Neural cell (in vitro differentiated cells): ENCODE measurements around the gene ASH1L. TPM values are rescaled to one million over a fixed set of nuclear protein-coding genes. Genes with fewer than 3 reads are reported as not detected.

Experiments used
- H2AFZ ChIP-seq: fragments of 200-600, 300-800 bp; sonication (generic), shearing (Covaris generic); 2 replicates; pipeline ENCODE4 v1.6.0; 2014; ENCODE audit warnings: low read depth, mild to moderate bottlenecking, antibody characterized with exemption, low read length, moderate library complexity
- H3F3A ChIP-seq: fragments of 200-600 bp; shearing (Covaris generic); 2 replicates; pipeline ENCODE4 v1.6.1; 2016; ENCODE audit warnings: mild to moderate bottlenecking, moderate library complexity, mixed read lengths, antibody characterized with exemption, low read length; ENCODE audit not compliant: insufficient read depth, poor library complexity, severe bottlenecking
- H3K27ac ChIP-seq: fragments of 200-600, 300-800 bp; sonication (generic), shearing (Covaris generic); 2 replicates; pipeline ENCODE4 v1.5.1; 2014; ENCODE audit warnings: mild to moderate bottlenecking, low read length, moderate library complexity
- H3K27me3 ChIP-seq: fragments of 300-800, 200-600 bp; sonication (generic), shearing (Covaris generic); 2 replicates; pipeline ENCODE4 v1.6.0; 2014; ENCODE audit warnings: mild to moderate bottlenecking, low read depth, low read length, moderate library complexity; ENCODE audit not compliant: insufficient read depth
- H3K36me3 ChIP-seq: fragments of 300-800, 200-600 bp; sonication (generic), shearing (Covaris generic); 2 replicates; pipeline ENCODE4 v1.5.1; 2014; ENCODE audit warnings: mild to moderate bottlenecking, antibody characterized with exemption, low read length, moderate library complexity; ENCODE audit not compliant: insufficient read depth
- H3K4me2 ChIP-seq: fragments of 300-800, 200-600 bp; sonication (generic), shearing (Covaris generic); 2 replicates; pipeline ENCODE4 v1.6.0; 2014; ENCODE audit warnings: mild to moderate bottlenecking, low read length
- H3K4me3 ChIP-seq: fragments of 300-800, 200-600 bp; sonication (generic), shearing (Covaris generic); 2 replicates; pipeline ENCODE4 v1.5.1; 2014; ENCODE audit warnings: mild to moderate bottlenecking, low read length, moderate library complexity
- H3K79me2 ChIP-seq: fragments of 200-600 bp; shearing (Covaris generic); replicated peaks from 2 replicates; pipeline ENCODE4 v1.6.0; 2014; ENCODE audit warnings: mild to moderate bottlenecking, low read length, moderate library complexity; ENCODE audit not compliant: insufficient read depth
- H3K9ac ChIP-seq: fragments of 300-800, 200-600 bp; sonication (generic), shearing (Covaris generic); 2 replicates; pipeline ENCODE4 v1.6.1; 2016; ENCODE audit warnings: mild to moderate bottlenecking, low read length, mixed read lengths
- H3K9me2 ChIP-seq: fragments of 200-600 bp; shearing (Covaris generic); 2 replicates; pipeline ENCODE4 v1.6.1; 2016; ENCODE audit warnings: mild to moderate bottlenecking, low read length, mixed read lengths; ENCODE audit not compliant: insufficient read depth
- H3K9me3 ChIP-seq: fragments of 200-600, 300-800 bp; sonication (generic), shearing (Covaris generic); 2 replicates; pipeline ENCODE4 v1.6.1; 2016; ENCODE audit warnings: mild to moderate bottlenecking, mixed run types, low read length, moderate library complexity, mixed read lengths
- H4K20me1 ChIP-seq: fragments of 200-600 bp; shearing (Covaris generic); 2 replicates; pipeline ENCODE4 v1.6.1; 2016; ENCODE audit warnings: mild to moderate bottlenecking, mixed run types; ENCODE audit not compliant: insufficient read depth
- EP300 ChIP-seq: fragments of 450-650 bp; conservative IDR thresholded peaks from 2 replicates; pipeline ENCODE4 v1.6.1; 2014; ENCODE audit warnings: antibody characterized with exemption, mild to moderate bottlenecking, moderate library complexity; ENCODE audit not compliant: poor library complexity, severe bottlenecking
- EZH2 ChIP-seq: fragments of 200-600, 300-800 bp; shearing (Covaris generic), sonication (generic); IDR thresholded peaks from 2 replicates; pipeline ENCODE4 v1.6.1; 2014; ENCODE audit warnings: antibody characterized with exemption, low read length, borderline replicate concordance, mild to moderate bottlenecking; ENCODE audit not compliant: insufficient read depth, poor library complexity, severe bottlenecking
- MXI1 ChIP-seq: fragments of 450-650 bp; conservative IDR thresholded peaks from 2 replicates; pipeline ENCODE4 v1.6.1; 2014; ENCODE audit warnings: antibody characterized with exemption, mild to moderate bottlenecking; ENCODE audit not compliant: poor library complexity, severe bottlenecking
- POLR2AphosphoS5 ChIP-seq: IDR thresholded peaks from 2 replicates; pipeline ENCODE4 v1.6.1; 2012
- RAD21 ChIP-seq: fragments of 450-650 bp; conservative IDR thresholded peaks from 2 replicates; pipeline ENCODE4 v1.6.1; 2014; ENCODE audit warnings: antibody characterized with exemption, mild to moderate bottlenecking, moderate library complexity
- SMC3 ChIP-seq: fragments of 450-650 bp; conservative IDR thresholded peaks from 2 replicates; pipeline ENCODE4 v1.6.1; 2014; ENCODE audit warnings: antibody characterized with exemption, mild to moderate bottlenecking, moderate library complexity; ENCODE audit not compliant: poor library complexity
- TAF1 ChIP-seq: IDR thresholded peaks from 2 replicates; pipeline ENCODE4 v1.6.1; 2012; ENCODE audit warnings: low read depth
- polyA plus RNA-seq: library from polyadenylated mRNA; depleted of rRNA; stranded (reverse); fragments of >200 nt; gene quantifications from 2 replicates; pipeline ENCODE4 v1.2.3, GENCODE V29; 2014
- TF ChIP-seq, protein P1 (sequence below): IDR thresholded peaks from 2 replicates; pipeline ENCODE4 v1.6.1; 2012; ENCODE audit warnings: borderline replicate concordance
- TF ChIP-seq, protein P2 (sequence below): fragments of 450-650 bp; IDR thresholded peaks from 2 replicates; pipeline ENCODE4 v1.5.1; 2014; ENCODE audit warnings: antibody characterized with exemption, mild to moderate bottlenecking, moderate library complexity; ENCODE audit not compliant: poor library complexity, severe bottlenecking

Gene ASH1L
- polyA plus RNA-seq, 1 donor from 2014 or later = 16.2 TPM

DNA sequence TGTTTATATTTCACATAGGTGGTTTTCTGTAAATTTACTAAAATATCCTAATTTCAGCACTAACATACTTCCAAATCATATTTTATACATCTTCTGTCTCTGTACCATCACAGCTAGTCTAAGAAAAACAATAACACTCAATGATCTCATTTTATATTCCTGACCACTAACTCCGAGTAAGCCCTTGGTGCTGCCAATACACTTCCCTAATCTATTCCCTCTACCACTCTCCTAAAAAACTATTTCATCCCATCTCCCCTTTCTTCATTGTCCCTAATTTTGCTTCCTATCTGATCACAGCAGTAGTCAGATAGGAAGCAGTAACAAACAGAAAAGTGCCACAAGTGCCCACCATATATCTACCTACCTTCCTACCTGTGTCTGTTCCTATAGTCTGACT lies 36.2 kb downstream of the ASH1L start:
- peaks cover 64% of the 10 kb centered on the region for H3K79me2 ChIP-seq

DNA sequence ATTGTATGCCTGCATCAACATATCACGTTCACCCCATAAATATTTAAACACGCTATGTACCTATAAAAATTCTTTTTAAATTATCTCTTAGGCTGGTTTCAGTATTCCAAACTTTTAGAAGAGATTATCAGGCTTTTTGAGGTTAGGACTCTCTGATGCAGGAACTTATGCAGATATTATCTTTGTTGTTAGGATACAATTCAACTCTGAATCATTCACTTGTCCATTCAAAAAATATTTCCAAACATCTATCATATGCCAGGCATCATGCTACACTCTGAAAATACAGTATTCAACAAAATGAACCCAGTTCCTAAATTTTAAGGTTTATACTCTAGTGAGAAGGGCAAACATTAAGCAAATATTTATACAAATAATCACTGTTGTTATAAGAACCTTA lies 40.5 kb downstream of the ASH1L start:
- Histone ChIP-seq H4K20me1 (no peaks in the 10 kb centered on the region), H3K27me3 (no peaks in the 10 kb centered on the region), H3K9ac (no peak overlapping the region), H3K36me3 (no peaks in the 10 kb centered on the region), H3K9me2 (no peaks in the 10 kb centered on the region), H3K79me2 (peaks cover 55% of the 10 kb centered on the region), H2AFZ (no peak overlapping the region), H3K9me3 (no peaks in the 10 kb centered on the region), H3F3A (no peaks in the 10 kb centered on the region), H3K4me3 (no peak overlapping the region), H3K27ac (no peak overlapping the region), H3K4me2 (no peak overlapping the region)
- no peak for TF ChIP-seq EZH2
- no peak for TF ChIP-seq SMC3
- no peak for TF ChIP-seq POLR2AphosphoS5
- no peak for TF ChIP-seq TAF1
- TF ChIP-seq, protein P1, sequence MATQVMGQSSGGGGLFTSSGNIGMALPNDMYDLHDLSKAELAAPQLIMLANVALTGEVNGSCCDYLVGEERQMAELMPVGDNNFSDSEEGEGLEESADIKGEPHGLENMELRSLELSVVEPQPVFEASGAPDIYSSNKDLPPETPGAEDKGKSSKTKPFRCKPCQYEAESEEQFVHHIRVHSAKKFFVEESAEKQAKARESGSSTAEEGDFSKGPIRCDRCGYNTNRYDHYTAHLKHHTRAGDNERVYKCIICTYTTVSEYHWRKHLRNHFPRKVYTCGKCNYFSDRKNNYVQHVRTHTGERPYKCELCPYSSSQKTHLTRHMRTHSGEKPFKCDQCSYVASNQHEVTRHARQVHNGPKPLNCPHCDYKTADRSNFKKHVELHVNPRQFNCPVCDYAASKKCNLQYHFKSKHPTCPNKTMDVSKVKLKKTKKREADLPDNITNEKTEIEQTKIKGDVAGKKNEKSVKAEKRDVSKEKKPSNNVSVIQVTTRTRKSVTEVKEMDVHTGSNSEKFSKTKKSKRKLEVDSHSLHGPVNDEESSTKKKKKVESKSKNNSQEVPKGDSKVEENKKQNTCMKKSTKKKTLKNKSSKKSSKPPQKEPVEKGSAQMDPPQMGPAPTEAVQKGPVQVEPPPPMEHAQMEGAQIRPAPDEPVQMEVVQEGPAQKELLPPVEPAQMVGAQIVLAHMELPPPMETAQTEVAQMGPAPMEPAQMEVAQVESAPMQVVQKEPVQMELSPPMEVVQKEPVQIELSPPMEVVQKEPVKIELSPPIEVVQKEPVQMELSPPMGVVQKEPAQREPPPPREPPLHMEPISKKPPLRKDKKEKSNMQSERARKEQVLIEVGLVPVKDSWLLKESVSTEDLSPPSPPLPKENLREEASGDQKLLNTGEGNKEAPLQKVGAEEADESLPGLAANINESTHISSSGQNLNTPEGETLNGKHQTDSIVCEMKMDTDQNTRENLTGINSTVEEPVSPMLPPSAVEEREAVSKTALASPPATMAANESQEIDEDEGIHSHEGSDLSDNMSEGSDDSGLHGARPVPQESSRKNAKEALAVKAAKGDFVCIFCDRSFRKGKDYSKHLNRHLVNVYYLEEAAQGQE = no peak
- no peak for TF ChIP-seq RAD21
- TF ChIP-seq MXI1 = no peak
- no peak for TF ChIP-seq EP300
- TF ChIP-seq, protein P2, sequence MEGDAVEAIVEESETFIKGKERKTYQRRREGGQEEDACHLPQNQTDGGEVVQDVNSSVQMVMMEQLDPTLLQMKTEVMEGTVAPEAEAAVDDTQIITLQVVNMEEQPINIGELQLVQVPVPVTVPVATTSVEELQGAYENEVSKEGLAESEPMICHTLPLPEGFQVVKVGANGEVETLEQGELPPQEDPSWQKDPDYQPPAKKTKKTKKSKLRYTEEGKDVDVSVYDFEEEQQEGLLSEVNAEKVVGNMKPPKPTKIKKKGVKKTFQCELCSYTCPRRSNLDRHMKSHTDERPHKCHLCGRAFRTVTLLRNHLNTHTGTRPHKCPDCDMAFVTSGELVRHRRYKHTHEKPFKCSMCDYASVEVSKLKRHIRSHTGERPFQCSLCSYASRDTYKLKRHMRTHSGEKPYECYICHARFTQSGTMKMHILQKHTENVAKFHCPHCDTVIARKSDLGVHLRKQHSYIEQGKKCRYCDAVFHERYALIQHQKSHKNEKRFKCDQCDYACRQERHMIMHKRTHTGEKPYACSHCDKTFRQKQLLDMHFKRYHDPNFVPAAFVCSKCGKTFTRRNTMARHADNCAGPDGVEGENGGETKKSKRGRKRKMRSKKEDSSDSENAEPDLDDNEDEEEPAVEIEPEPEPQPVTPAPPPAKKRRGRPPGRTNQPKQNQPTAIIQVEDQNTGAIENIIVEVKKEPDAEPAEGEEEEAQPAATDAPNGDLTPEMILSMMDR = no peak

More for the DNA sequence above, 36.2 kb downstream of the ASH1L start:
- no peak overlapping the region for H3K4me2 ChIP-seq
- no peaks in the 10 kb centered on the region for H3K9me2 ChIP-seq
- no peak for TF ChIP-seq MXI1
- no peak for TF ChIP-seq TAF1
- TF ChIP-seq EP300 = no peak
- no peak overlapping the region for H2AFZ ChIP-seq
- H3K27me3 ChIP-seq = no peaks in the 10 kb centered on the region
- H3K9ac ChIP-seq = no peak overlapping the region
- H3K9me3 ChIP-seq = no peaks in the 10 kb centered on the region
- H3K4me3 ChIP-seq = no peak overlapping the region
- no peak overlapping the region for H3K27ac ChIP-seq
- no peaks in the 10 kb centered on the region for H3K36me3 ChIP-seq
- H3F3A ChIP-seq = no peaks in the 10 kb centered on the region
- no peaks in the 10 kb centered on the region for H4K20me1 ChIP-seq

DNA sequence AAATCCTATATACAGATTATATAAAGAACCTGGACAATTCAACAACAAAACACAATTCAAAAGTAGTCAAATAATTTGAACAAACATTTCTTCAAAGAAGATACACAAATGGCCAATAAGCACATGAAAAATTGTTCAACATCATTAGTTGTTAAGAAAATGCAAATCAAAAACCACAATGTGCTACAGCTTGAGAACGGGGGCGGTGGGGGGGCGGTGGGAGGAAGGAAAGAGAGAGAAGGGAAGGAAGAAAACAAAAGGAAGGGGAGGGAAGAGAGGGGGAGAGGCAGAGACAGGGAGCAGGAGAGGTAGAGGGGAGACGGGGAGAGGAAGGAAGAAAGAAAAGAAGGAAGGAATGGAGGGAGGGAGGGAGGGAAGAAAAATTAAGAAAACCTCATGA lies 44.1 kb downstream of the ASH1L start:
- Histone ChIP-seq H2AFZ (no peak overlapping the region), H3K36me3 (no peaks in the 10 kb centered on the region), H3K27me3 (no peaks in the 10 kb centered on the region), H3K4me2 (no peak overlapping the region), H3K27ac (no peak overlapping the region), H3K4me3 (no peak overlapping the region), H3K79me2 (peaks cover 52% of the 10 kb centered on the region), H3K9me3 (no peaks in the 10 kb centered on the region), H3F3A (no peaks in the 10 kb centered on the region), H4K20me1 (no peaks in the 10 kb centered on the region), H3K9ac (no peak overlapping the region), H3K9me2 (no peaks in the 10 kb centered on the region)
- TF ChIP-seq RAD21 (no peak), SMC3 (no peak), EP300 (no peak), MXI1 (no peak), POLR2AphosphoS5 (no peak), EZH2 (no peak), TAF1 (no peak)
- TF ChIP-seq, protein P1 = no peak
- TF ChIP-seq, protein P2 = no peak
